H1 (cell line): ENCODE measurements around the gene SSUH2. TPM values are rescaled to one million over a fixed set of nuclear protein-coding genes. Genes with fewer than 3 reads are reported as not detected.

ENCODE experiments used
- CBX8 ChIP-seq: fragments of 300-800, 300-1000 bp; sonication (generic); IDR thresholded peaks from 2 replicates; pipeline ENCODE4 v1.7.1; 2016; ENCODE audit warnings: low read depth, low read length, borderline replicate concordance
- CREB1 ChIP-seq: IDR thresholded peaks from 2 replicates; pipeline ENCODE4 v1.6.1; 2012; ENCODE audit warnings: inconsistent platforms
- JUND ChIP-seq: IDR thresholded peaks from 2 replicates; pipeline ENCODE4 v1.6.1; 2011; ENCODE audit warnings: mild to moderate bottlenecking, improper control_type of control experiment, low read length
- polyA plus RNA-seq, 7 experiments: library from polyadenylated mRNA; depleted of rRNA in 3 of 7; stranded (reverse) in 5 of 7; unstranded in 2 of 7; fragments of >200 nt in 5 of 7; fragments of 200-250 nt in 2 of 7; gene quantifications; 1 replicate in 5 of 7; 2 replicates in 1 of 7; 4 replicates in 1 of 7; pipeline versions ENCODE4 v1.2.1 to v1.2.3, GENCODE V29; 2011 to 2013; ENCODE audit warnings: missing spikeins in 2 of 7, mixed read lengths in 2 of 7
- total RNA-seq: library from RNA; stranded (reverse); fragmentation: NEBNext Ultra II Directional; extraction: Animal tissue kit (Norgen Biotek cat#: 25700); gene quantifications from 2 replicates; pipeline ENCODE4 v1.2.1, GENCODE V29; 2021

Gene SSUH2
- total and polyA plus RNA-seq, 2 of the 8 experiments (the other 6 are each of a cell fraction or from before 2014, with no cell fraction given), result 0.62 to 0.69 TPM

GRCh38 chr3:8599146-8599545 lies 45.5 kb downstream of the SSUH2 start (continued):
- TF ChIP-seq JUND (no peak), CBX8 (no peak), CREB1 (no peak)
